GM21825 (cell line): ENCODE results near the gene CAPZA2.
"Not testable (repeated sequence)": the region's sequence is repeated elsewhere in the genome, so short reads cannot be mapped to it uniquely, and the experiment has no call there.

Experiments
- ATAC-seq: cut with Tn5 transposase; IDR thresholded peaks from one replicate; pipeline ENCODE4 v1.9.1; 2021; ENCODE audit warnings: mild to moderate bottlenecking, moderate library complexity; ENCODE audit not compliant: unreplicated experiment

The CAPZA2 gene

GRCh38 chr7:116912269-116912909, 50.0 kb downstream of the CAPZA2 start:
- no peak for ATAC-seq

GRCh38 chr7:116918704-116919103, 56.3 kb downstream of the CAPZA2 start:
- no peak for ATAC-seq

DNA sequence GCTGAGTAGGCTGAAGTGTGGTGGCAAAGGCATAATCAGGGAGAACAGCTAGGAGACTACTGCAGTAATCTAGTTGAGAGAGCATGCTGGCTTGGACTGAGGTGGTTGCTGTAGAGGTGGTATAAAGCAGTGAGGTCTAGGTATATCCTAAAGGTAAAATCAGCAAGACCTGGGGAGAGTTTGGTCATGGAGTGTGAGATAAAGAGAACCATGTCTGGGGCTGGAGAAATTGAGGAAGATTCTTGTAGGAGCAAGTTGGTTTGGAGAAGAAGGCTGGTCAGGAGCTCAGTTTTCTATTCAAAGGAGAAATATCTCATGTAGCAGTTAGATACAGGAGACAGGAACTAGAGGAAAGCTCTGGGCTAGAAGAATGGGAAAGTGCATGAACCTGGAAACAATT, 58.0 kb downstream of the CAPZA2 start:
- no peak for ATAC-seq

DNA sequence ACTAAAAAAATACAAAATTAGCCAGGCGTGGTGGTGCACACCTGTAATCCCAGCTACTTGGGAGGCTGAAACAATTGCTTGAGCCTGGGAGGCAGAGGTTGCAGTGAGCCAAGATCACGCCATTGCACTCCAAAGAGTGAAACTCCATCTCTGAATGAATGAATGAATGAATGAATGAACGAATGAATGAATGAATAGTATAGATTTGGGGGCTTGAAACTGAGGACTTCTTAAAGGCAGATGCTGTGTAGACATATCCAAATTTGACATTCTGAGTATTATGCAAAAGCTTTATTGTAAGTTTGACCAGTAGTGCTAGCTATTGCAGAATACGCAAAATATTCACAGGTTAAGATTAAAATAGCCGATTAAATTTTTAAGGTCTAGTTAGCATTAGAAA, 60.2 kb downstream of the CAPZA2 start:
- ATAC-seq: no peak

- no peak for ATAC-seq
Measured at GRCh38 chr7:116924741-116925140, 62.4 kb downstream of the CAPZA2 start.

GRCh38 chr7:116929021-116929420, 66.6 kb downstream of the CAPZA2 start:
- ATAC-seq: no peak

DNA sequence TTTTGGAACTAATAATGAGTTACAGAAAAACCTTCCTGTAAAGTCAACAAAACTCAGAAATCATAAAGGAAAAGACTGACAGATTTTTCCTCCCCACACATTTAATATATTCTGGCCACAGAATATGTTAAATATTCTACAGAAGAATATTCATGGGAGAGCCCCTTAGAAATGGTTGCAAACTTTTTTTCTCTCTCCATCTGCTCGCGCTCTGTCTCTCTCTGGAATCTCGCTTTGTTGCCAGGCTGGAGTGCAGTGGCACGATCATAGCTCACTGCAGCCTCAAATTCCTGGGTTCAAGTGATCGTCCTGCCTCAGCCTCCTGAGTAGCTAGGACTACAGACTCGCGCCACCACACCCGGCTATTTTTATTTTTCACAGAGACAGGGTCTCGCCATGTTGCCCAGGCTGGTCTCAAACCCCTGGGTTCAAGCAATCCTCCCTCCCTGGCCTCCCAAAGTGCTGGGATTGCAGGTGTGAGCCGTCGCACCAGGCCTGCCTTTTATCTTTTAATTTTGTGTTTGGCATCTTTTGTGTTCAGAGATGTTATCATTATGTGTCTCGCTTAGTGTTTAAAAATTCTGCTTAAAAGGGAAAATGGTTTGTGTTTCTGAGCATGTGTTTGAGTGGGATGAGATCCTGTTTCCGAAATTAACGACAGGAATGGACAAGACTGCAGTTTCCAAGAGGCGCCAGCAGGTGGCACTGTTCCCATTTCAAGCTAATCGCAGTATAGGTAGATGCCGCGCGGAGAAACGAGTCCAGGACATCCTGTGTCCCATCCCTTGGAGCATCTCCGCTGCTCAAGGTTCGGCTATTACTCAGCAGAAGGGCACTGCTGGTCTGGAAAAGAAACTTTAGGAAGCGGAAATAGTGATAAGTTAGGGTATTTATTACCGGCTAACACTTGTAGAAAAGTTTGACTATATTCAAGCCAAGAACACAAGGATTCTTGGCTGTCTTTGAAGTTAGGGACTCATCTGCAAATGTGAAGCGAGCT, 67.8 kb downstream of the CAPZA2 start:
- ATAC-seq: peak; percentile 91

DNA sequence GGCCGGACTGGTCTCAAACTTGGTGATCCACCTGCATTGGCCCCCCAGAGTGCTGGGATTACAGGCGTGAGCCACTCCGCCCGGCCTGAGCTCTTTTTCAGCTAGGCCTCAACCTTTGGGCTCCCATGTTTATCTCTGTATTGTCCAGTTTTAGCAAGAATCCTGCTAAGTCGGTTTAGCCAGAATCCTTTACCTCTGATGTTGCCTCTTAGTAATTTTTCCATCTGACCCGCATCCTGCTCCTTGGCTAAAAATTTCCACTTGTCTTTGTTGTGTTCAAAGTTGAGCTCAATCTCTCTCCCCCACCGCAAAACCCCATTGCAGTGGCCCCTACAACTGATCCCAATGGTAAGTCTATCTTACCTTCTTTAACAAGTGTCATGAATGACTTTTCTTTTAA, 70.2 kb downstream of the CAPZA2 start:
- ATAC-seq: no peak

DNA sequence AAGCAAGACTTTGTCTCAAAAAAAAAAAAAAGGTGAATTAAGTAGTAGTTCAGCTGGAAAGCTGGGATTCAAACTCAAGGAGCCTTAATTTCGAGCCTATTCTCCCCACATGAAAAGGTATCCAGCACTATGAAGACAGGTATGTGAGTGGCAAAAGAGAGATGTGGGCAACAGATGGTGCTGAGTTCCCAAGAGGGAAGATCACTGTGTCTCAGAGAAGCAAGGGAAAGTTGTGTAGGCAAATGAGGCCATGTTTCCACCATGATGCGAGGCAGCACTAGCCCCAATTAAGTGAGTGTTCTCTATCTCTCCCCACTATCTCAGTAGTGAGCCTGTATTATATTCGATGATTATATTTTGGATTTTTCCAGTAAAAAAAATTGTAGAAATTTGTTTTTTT, 71.1 kb downstream of the CAPZA2 start:
- ATAC-seq: no peak

GRCh38 chr7:116934580-116934979, 72.2 kb downstream of the CAPZA2 start:
- ATAC-seq: no peak

DNA sequence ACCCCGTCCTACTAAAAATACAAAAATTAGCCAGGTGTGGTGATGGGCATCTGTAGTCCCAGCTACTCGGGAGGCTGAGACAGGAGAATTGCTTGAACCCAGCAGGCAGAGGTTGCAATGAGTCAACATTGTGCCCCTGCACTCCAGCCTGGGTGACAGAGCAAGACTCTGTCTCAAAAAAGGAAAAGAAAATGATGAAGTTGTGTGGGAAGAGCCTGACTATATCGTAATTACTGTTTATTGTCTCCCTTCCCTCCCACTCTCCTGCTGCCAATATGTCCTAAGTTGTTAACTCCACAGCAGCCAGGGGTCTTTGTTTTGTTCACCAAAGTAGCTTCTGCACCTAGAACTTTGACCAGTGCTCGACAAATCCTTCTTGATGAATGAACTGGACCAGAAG, 74.5 kb downstream of the CAPZA2 start:
- not testable (repeated sequence) for ATAC-seq

- no peak for ATAC-seq
Measured at GRCh38 chr7:116938678-116939077, 76.3 kb downstream of the CAPZA2 start.

DNA sequence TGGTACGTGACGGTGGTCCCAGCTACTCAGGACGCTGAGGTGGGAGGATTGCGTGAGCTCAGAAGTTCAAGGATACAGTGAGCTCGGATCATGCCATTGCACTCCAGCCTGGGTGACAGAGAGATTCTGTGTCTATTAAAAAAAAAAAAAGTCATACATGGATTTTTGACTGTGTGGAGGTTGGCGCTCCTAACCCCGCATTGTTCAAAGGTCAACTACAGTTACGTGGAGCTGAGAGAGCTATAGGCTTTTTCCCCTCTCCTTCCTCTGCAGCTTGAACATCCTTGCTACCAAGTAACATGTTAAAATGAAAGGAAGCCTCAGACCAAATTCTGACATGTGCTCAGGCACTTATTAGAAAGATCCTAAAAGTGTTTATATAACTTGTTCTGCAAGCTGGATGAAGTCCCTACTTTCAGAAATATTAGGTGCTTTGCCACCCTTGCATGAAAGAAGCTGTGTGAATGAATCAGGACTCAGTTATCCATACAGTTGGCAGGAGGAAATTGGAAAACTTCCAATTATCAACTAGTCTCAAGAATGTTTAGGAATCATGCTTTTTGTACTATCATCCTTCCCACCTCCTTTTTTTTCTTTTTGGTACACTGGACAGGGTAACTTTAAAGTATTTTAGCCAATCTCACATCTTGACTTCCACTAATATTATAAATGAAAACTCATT, 78.4 kb downstream of the CAPZA2 start:
- no peak for ATAC-seq

- ATAC-seq: no peak
Measured at GRCh38 chr7:116942504-116942903, 80.1 kb downstream of the CAPZA2 start.

DNA sequence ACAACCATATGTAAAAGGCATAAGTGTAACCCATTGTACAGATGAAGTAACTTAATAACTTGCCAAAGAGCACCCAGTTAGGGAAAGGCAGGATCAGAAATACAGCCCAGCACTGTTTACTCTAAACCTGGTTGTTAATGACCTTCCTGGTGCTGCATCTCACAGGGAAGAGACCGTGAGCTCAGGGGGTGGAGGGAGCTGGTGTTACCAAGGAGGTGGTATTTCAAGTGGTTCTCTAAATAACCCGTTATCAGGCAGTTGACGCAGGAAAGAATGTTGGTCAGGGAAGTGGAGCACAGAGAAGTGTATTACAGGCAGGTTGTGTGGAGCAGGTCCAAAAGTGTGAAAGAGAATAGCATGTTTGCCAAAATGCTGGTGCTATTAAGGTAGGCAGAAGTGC, 86.5 kb downstream of the CAPZA2 start:
- ATAC-seq: no peak

GRCh38 chr7:116949941-116950801, 87.8 kb downstream of the CAPZA2 start:
- ATAC-seq: no peak

GRCh38 chr7:116950889-116951351, 88.5 kb downstream of the CAPZA2 start:
- no peak for ATAC-seq

DNA sequence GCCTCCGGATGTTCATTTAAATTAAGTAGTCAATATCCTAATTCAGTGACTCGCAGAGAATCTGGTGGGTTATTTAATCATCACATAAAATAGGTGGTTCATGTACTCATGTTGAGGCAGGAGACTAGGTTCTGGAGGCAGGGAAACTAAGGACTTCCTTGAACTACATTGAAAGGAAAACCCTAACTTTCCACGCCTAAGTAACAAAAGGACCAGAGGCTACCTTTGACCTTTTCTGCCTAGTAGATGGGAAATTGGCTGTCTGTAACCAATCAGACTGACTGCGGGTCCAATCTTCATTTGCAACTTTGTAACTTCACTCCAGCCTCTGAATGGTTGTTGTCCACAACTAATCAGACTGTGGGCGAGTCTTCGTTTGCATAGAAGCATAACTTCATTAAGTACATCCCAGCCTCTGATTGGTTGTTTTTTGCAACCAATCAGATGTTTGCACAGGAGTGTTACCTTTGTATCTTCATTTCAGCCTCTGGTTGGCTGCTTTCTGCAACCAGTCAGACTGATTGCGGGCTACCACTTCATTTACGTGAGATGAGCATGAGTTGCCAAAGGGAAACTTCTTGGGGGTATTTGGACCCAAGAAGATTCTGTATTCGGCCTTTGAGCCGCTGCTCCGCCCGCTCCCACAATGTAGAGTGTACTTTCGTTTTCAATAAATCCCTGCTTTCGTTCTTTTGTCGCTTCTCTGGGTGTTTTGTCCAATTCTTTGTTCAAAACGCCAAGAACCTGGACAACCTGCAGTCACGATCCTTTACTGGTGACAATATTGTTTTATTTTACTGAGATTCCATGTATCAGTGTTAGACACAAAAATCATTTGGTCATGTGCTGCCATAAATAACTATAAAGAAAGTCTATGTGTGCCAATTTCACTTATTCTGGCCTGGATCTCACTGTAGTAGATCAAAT, 89.2 kb downstream of the CAPZA2 start:
- ATAC-seq: no peak

GRCh38 chr7:116952635-116953371, 90.4 kb downstream of the CAPZA2 start:
- no peak for ATAC-seq
